Dermis blood vessel endothelial cell (primary cell): ENCODE results near the gene ATG9B. TPM values are rescaled to one million over a fixed set of nuclear protein-coding genes. Genes with fewer than 3 reads are reported as not detected.

Source experiments
- DNase-seq: peaks from one replicate; pipeline ENCODE4 v3.0.0; 2010
- total RNA-seq: library from RNA; depleted of rRNA; stranded (reverse); fragments of >200 nt; gene quantifications from 2 replicates; pipeline ENCODE4 v1.2.3, GENCODE V29; 2014

The ATG9B gene
- total RNA-seq, 1 donor from 2014 or later: not detected

DNA sequence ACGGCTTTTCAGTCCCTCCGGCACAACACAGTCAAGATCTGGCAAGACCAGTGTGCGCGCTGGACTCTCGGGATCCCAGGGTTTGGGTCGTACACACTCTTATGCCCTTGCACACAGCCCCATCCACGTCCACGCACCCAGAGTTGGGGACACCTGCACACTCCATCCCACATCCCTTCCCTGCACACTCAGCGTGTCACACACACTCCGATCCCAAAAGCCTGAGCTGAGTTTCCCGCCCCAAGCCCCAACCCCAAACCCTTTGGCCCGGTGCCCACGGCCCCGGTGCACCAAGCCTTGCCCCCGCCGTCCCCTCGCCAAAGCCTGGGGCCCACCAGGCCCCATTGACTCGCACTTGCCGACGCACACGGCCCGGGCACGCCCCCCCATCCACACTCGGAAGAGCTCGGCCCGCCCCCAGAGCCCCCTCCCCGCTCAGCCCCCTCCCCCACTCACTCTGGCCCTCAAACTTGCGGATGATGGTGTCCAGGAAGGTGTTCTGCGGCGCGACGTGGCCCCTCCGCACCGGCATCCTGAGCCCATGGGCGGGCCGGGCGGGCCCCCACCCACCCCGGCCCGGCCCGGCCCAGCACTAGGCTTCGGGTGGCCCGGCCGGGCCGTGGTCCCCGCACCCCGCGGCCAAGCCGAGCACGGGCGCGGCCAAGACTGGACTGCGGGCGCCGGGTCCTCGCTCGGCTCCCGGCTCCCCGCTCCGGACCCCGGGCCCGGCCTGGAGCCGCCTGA lies 46.7 kb downstream of the ATG9B start:
- no peak for DNase-seq

DNA sequence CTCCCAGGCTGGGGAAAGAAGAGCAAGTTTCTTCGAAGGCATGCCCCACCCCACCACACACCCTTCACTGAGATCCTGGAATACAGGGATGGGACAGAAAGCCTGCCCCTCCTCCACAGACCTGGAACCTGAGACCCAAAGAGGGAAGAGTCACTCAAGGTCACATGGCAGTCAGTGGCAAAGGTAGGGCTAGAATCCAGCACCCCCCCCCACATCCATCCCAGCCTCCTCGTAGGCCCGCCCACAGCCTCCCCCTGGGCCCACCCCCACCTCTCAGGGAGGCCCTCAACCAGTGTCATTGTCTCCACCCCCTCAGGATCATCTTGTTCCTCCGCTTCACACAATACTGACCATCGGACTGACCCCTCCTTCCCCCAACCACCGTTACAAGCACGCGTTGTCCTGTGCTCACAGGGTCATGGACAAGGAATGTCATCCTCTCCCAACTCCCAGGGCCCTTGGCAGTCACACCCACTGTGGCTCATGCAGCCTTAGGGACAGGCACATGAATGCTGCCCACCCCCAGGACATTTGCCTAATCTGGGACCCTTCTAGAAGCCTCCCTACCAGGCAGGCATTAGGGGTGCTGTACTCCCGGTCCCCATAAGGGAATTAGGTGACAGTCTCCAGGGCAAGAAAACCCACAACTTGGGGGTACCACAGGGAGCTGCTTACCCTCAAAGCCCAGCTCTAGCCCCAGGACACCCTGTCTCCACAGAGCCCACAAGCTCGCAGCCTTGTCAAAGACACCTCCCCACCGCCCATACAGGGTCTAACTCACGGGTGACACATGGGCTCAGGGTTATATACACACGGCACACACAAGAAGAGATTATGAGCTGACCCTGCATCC lies 47.5 kb downstream of the ATG9B start:
- DNase-seq: no peak

GRCh38 chr7:150975536-150976319 lies 48.6 kb downstream of the ATG9B start:
- no peak for DNase-seq

DNA sequence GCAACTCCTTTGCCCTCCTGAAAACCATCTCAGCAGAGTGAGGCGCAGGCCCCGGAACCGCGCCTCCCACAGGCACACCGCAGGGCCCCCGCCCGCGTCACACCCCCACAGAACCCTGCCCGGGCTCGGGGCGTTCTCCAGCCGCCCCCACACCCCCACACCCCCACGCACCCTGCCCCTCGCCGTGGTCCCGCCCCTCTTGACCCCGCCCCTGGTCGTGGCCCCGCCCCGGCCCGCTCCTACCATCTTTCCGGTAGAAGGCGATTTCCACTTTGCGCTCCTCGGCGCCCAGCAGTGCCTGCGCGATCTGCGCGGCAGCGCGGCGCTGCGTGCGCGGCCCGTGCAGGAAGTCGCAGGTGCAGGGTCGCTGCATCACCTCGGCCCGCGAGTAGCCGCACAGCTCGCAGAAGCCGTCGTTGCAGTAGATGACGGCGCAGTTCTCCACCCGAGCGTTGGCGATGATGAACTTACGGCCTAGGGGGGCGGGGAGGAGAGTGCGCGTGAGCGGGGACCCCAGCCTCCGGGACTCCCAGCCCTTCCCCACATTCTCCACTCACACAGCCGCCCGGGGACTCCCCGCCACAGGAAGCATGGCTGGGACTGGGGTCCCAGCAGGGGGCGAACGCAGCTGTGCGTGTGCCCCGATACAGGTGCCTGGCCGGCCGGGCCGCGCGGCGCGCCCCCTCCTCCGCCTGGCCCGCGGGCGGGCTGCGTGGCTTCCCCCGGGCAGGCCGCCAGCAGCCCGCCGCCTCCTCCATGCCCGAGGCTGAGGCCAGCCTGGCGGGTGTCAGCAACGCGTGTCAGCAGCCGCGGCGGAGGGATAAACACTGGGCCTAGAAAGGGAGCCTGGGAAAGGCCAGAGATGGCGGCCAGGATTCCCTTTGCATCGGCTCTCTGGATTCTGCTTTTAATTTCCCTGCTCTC lies 49.6 kb downstream of the ATG9B start:
- peak; percentile 27 for DNase-seq

DNA sequence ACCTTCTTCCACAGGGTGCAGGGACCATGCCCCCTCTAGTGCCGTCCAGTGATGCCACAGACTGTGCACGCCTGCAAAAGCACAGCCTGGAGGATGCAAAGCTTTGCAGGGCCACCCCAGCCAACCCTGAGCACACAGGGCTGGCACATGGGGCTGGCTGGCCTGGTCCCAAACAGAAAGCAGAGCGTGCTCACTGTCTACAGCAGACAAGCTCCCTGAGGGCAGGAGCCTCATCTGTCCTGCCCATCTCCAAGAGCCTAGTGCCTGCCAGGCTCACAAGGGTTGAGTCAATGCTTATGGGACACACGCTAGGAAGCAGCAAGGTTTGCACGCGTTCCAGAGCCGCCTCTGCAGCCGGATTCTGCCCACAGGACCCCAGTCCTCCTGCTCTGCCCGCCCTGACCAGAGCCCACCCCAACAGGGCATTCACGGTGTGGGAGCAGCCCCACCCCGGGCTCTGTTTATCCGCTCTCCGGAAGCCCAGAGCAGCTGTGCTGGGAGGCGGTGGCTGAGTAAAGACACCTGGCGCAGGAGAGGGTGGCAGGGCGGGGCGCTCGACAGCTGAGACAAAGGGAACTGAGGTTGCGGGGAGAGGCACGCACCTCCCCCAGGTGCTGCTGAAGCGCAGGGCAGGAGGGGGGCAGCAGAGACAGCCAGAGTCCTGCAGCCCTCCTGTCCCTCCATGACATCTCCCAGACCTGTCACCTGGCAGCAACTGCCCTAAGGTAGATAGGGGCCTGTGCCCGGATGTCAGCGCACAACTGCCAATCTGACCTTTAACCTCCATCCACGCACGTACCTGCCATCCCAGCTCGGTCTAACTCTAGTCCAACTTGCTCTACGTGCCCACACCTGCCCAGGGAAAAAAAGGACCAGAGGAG lies 50.5 kb downstream of the ATG9B start:
- DNase-seq: no peak

DNA sequence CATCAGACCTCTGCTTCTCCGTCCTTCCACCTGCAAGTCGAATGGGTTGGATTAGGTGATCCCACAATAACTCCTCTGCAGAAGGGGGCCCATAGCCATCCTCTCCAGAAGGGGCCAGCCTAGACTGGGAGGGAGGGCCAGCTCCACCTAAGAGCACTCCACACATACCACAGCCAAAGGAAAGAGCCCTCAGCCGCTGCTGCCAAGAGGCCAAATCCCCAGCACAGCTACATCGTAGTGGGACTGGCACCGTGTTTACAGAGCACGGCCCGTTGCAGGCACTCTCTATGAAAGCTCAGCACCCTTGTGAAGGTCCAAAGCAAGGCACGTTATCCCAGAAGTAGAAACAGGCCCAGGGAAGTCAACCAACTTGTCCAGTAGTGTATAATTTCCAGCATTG lies 51.6 kb downstream of the ATG9B start:
- no peak for DNase-seq

GRCh38 chr7:150972023-150972468 lies 52.2 kb downstream of the ATG9B start:
- no peak for DNase-seq

GRCh38 chr7:150971242-150972022 lies 52.9 kb downstream of the ATG9B start:
- DNase-seq: no peak

- no peak for DNase-seq
Measured at GRCh38 chr7:150970424-150970823, 53.9 kb downstream of the ATG9B start.

- DNase-seq: no peak
Measured at GRCh38 chr7:150969475-150969874, 54.8 kb downstream of the ATG9B start.

DNA sequence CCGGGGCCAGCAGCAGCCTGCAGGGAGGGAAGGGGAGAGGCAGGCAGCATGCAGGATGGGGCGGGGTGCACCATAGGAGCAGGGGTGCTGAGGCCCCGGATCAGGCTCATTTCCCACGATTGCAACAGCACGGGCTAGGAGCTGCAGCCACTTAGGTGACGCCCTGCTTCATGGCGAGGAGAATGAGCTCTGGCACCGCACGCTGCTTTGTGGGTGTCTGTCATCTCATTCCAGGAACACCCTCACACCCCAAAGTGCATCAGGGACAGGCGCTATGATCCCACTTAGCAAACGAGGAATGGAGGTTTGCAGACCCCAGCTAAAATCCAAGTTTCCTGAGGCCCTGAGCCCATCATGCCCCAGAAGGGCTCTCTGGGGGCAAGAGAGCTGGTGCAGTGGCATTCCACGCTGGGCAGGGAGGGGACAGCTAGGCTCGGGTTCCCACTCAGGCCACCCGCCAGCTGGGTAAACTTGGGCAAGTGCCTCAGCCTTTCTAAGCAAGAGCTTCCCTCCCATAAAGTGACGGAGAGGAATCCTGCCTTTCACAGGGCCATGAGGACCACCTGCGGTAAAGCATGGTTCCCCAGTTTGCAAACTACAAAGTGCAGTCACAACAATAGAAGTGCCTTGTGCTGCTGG lies 55.4 kb downstream of the ATG9B start:
- no peak for DNase-seq

DNA sequence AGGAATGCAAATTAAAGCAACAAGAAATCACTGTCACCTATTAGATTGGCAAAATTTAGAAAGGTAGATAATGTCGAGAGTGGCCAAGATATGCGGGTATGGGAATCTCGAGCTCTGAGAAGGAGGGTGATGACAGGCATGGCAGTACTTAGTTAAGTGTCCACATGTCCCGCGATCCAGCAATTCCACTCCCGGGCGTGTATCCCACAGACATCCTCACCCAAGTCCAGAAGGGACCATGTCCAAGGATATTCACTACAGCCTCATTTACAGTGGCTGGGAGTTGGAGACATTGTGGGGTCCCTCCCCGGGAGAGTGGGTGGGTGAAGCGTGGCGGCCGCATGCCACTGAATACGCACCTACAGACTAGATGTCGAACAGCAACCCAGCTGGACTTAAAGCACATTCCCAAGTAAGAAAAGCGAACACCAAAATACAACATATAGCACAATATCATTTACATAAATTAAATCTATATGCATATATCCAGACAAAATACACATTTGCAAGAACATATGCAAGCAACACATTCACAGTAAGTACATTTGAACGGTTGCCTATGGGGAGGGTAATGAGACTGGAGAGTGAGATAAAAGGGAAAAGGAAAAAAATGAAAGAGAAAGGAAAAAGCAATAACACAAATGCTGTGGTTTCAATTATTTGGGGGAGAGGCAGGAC lies 56.1 kb downstream of the ATG9B start:
- no peak for DNase-seq

DNA sequence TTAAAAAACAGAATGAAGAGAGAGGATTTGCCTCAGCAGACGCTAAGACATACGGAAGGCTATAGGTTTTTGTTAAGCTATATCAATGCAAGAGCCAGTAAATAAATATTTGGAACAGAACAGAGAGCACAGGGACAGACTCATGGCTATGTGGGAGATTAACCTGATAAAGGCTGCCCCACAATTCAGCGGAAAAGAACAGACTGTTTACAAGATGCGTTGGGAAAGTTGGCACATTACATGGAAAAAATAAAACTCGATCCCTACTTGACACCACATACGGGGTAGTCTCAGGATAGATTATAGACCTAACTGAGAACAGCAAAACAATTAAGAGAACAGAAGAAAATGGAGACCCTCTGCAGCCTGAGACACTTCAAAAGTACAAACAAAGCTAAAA lies 56.9 kb downstream of the ATG9B start:
- no peak for DNase-seq

- peak; percentile 49 for DNase-seq
Measured at GRCh38 chr7:150966002-150966401, 58.3 kb downstream of the ATG9B start.

- DNase-seq: no peak
Measured at GRCh38 chr7:150965273-150965830, 58.9 kb downstream of the ATG9B start.
